Stimulated activated CD4-positive, alpha-beta T cell treated with anti-CD3 and anti-CD28 coated beads, Interleukin-12 subunit alpha, Interleukin-12 subunit beta, amount 100 ng/mL, for 4 hours (primary cell): ENCODE measurements around the gene UACA.
"Not testable (repeated sequence)": the region's sequence is repeated elsewhere in the genome, so short reads cannot be mapped to it uniquely, and the experiment has no call there.

ENCODE experiments used
- DNase-seq: peaks from one replicate; pipeline ENCODE4 v3.0.0-alpha.2; 2020

UACA gene

DNA sequence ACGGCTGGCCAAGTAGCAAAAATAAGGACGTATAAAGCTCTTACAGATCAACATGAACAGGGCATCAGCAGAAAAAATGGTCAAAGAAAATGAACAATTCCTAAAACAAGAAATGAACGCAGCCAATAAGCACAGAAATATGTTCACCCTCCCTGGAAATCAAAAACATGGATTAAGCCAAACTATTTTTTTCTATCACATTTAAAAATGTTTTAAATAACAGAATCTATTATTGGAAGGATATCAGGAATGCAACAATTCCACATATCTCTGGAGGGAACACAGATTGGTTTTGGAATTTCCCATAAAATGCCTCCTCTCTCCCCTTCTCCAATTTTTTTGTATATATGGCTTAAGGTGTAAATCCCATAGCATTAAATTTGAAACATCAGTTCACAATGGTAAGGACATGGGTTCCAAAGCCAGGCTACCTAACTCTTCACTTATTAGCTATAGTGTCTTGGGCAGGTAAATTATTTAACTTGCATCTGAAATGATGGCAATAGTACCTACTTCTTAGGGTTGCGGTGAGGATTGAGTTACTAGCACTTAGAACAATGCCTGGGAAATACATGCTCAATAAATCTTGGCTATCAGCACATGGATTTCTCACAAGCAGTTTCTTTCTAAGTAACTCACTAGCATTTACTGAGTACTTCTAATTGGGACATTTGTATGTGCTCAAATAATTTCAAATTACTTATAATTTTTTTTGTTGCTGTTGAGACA is 10.1 kb downstream of the UACA start:
- DNase-seq, result no peak

GRCh38 chr15:70752193-70752635 is 11.1 kb downstream of the UACA start:
- DNase-seq, result no peak

GRCh38 chr15:70750203-70750869 is 13.0 kb downstream of the UACA start:
- DNase-seq, result no peak

- no peak for DNase-seq
Observed at GRCh38 chr15:70748281-70748747, 15.0 kb downstream of the UACA start.

- not testable (repeated sequence) for DNase-seq
Observed at GRCh38 chr15:70746598-70746997, 16.8 kb downstream of the UACA start.

GRCh38 chr15:70742928-70743327 is 20.4 kb downstream of the UACA start:
- DNase-seq, result no peak

DNA sequence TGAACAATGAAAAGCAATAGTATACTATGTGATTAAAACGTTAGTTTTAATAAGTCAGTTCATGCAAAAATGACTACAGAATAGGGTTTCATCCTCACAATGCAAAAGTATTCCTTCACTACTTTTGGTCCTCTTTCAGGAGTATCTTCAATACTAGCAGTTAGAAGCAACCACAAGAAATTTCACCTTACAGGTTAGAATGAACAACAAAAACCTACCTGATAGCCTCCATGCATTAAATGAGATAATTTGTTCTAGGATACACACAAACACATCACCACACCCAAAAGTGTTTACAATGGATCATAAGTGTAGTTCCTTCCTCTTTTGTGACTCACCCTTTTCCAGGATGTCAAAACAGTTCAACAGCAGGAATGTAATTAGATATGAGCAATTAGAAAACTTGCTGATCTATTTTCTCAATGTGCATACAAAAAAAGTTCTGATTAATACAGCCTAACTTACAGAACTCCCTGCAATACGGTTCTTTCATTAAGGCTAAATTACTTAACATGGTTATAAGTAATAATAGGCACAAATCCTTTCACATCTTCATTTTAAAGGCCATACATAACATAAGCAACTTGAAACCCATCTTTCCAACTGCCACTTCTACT is 21.6 kb downstream of the UACA start:
- no peak for DNase-seq

DNA sequence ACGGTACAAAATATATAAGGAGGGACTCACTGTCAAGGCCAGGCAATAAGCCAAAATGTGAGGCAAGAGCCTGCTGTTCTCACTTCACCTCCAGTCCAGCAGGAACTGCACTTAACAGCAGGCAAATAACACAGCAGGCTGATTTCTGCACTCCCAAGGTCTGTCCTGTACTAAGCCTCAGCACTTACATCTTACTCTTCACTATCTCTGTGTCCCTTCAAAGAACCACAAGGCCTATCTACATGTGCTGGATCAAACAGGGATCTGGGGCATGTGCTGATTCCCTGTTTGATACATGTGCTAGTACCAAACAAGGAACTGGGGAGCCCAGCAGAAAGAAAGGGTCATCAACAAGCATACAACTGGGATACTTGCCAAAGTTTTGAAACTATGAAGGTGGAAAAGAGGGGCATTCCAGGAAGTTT is 22.2 kb downstream of the UACA start:
- DNase-seq, result no peak

DNA sequence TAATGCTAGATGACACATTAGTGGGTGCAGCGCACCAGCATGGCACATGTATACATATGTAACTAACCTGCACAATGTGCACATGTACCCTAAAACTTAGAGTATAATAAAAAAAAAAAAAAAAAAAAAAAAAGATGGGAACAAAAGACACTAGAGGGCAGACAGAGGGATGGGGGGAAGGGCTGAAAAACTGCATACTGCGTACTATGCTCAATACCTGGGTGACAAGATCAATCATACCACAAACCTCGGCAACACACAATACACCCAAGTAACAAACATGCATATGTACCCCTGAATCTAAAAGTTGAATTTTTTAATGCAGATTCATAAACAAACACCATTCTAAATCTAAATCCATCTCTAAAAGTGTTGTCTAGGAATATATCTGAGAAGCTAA is 28.3 kb downstream of the UACA start:
- DNase-seq, result not testable (repeated sequence)

DNA sequence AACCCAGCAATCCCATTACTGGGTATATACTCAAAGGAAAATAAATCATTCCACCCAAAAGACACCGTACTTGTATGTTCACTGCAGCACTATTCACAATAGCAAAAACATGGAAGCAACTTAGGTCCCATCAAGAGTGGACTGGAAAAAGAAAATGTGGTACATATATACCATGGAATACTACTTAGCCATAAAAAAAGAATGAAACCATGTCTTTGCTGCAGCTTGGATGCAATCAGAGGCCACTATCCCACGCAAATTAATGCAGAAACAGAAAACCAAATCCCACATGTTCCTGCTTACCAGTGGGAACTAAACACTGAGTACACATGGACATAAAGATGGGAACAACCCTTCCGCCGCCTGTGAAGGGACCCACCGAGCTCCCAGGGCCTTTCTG is 34.2 kb downstream of the UACA start:
- DNase-seq, result no peak

DNA sequence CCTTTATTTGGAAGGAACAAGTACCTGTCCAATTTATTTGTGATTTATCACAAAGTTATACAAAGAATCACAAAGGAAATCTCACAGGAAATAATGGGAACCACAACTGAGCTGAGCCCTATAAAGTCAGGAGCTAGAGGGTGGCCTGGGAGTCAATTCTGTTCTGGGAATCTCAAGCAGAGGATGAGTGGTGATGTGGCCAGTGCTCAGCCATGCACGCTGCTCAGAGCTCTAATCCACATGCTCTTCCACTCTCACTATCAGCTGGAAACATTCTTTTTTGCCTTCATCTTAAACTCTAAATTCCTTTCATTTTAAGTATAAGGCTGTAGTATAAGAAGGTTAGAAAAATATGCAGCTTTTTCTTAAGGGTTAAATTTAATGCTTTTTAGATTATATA is 36.6 kb downstream of the UACA start:
- DNase-seq, result no peak

DNA sequence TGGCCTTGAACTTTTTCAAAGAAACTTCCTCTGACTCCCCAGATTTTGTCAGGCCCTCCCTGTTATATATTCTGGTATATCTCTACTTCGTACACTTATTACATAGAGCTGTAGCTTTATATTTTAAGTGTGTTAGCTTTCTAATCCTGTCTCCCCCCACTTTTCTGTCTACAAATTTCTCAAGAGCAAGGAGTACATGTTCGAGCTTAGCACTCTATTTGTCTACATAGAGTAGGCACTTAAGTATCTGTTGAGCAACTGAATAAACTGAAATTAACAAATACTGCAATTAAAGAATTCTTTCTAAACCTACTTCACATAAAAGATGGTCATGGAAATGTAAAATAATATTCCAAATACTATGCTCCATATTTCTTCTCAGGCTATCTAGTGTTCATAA is 39.4 kb downstream of the UACA start:
- no peak for DNase-seq

DNA sequence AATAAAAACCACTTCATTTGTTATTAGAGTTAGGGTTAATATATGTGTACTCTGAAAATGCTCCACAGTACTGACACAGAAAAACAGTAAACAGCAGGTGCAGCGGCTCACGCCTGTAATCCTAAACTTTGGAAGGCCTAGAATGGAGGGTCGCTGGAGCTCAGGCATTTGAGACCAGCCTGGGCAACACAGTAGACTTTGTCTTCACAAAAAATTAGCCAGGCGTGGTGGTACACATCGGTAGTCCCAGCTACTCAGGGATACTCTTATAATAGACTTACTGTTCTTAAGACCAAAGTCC is 40.3 kb downstream of the UACA start:
- no peak for DNase-seq

GRCh38 chr15:70722266-70723121 is 40.9 kb downstream of the UACA start:
- DNase-seq, result no peak

- no peak for DNase-seq
Observed at GRCh38 chr15:70720228-70721016, 42.9 kb downstream of the UACA start.

- no peak for DNase-seq
Observed at GRCh38 chr15:70717237-70717793, 46.0 kb downstream of the UACA start.

DNA sequence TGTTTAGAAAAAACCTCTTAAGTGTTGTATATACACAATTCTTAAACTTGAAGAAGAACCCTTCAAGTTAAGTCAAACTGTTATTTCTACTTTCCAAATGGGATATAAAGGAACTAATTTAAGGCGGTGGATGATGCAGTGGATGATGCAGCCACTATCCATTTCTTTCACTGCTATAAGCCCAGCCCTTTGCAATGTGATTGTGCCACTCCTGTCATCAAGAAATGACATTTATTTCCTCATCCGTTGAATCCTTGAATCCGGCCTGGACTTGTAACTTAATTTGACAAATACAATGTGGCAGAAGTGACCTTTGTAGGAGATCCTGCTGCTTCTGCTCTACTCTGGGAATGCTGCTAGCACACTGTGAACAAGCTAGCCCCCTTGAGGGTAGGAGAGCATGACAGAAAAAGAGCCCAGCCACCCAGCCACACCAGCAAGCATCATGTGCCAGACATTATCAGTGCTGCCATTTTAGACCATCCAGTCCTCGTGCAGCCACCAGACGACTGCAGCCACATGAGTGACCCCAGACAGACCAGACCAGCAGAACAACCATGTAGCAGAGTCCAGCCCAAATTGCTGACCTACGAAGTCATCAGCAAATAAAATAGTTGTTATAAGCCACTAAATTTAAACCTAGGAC is 47.4 kb downstream of the UACA start:
- no peak for DNase-seq

DNA sequence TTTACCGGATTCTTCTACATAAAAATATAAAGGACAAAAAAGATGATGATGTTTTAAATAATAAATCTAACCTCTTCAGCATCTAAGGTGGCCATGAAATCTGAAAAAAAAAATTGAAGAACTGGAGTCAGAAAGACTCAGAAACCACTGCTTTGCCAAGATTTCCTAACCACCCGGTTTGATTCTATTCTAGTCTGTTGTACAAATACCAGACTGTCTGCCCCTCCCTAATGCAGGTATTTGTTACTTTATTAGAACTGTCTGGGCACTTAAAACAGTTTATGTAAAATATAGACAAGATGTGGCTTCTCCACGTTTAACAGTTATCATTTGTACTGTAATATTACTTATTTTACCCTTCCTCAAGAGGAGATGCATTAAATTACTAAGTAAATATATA is 48.8 kb downstream of the UACA start:
- DNase-seq, result no peak

DNA sequence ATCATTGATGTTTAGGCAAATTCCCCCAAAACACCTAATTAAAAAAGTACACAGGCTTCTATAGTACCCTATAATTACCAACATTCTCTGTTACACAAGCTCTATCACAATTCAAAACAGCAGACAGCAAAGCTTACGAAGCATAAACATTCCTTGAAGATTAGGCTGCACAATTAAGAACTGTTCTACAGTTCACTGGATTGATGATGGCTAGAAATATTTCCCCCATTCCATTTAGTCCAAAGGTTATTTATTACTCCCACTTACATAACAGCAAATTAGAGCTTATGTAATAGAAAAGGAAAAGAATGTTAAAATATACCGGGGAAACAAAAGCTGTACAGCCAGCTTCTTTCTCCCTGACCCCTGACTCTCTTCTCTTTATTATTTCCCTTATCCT is 49.3 kb downstream of the UACA start:
- DNase-seq, result no peak

DNA sequence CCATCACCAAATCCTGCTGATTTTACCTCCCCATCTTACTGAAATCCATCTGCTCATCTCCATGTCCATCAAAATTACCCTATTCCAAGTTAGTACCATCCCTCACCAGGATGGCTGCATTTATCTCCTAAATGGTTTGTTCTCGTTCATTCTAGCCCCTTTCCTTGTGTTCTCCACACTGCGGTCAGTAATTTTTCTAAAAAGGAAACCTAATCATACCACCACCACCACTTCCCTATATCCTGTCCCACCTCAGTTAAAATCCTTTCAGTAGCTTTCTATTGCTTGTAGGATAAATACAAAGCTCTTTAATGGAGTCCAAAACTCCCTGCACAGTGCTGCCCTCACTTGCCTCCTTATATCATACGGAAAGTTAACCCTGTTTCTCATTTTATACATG is 51.1 kb downstream of the UACA start:
- DNase-seq, result no peak

DNA sequence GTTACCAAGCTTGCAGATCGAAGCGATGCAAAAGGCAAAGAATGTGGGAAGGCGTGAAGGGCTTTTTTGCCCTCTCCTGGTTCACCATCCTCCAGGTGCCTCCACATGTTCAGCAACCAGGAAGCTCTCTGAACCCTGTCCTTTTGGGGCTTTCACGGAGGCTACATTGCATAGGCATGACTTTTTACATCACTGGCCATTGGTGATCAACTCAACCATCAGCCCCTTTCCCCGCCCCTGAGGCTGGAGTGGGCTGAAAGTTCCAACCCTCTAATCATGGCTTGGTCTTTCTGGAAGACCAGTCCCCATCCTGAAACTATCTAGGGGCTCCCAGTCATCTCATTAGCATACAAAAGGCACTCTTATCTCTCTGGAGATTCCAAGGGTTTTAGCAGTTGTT is 52.6 kb downstream of the UACA start:
- DNase-seq, result no peak

GRCh38 chr15:70708839-70709238 is 54.5 kb downstream of the UACA start:
- no peak for DNase-seq
